ENCODE data around the gene SEMA5B.

SEMA5B gene

DNA sequence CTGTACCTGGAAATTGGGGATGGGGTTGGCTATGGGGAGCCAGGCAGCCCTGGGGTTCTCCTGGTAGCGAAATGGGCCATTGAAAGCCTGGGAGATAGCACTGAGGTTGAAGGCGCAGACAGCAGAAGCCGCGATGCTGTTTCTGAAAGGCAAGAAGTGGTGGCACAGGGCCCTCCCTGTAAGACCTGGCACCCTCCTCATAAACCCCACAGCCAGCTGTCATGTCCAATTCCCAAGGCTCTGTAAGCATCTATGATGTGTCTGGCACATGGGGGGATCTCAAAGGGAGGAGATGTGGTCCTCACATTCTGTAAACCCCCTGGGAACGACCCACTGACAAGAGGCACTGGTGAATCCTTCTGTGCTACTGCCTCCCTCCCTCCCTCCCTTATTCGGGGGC is 104.0 kb downstream of the SEMA5B start:
- DNase-seq (ENCODE audit: low spot score): no peak

DNA sequence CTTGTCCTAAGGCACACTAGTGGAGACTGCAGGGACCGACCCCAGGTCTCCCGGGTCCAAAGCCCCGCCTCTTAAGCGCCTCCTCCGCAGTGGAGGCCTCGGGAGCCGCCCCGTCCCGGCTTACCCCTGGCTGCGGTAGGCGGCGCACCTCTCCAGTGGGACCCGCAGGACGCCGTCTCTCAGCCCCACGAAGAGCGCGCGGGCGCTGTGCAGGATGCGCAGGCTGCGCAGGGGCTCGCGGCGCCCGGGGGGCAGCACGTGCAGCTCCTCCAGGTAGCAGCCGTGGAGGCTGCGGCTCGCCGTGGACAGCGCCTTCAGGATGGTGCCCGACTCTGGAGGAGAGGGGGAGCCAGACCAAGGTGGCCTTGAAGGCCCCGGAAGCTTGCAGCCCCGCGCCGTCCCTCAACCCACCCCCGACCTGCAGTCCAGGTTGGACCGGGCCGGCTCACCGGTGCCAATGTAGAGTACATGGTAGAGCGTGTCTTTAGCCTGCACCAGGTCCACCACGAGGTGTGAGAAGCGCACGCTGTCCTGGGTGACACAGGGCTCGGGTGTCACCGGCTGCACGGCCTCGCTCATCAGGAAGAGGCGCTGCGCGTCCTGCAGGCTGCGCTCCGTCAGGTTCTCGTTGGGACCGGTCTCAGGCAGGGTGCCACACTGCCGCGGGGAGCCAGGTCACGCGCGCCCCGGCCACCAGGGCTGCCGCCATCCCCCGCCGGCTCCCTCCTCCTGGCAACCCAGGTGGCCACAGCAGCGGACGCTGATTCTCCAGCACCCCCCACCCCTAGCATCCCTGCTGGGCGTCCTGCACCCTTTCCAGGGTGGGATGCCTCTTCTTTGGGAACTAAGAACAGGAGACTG is 105.5 kb downstream of the SEMA5B start:
- no peak for DNase-seq (ENCODE audit: low spot score)

GRCh38 chr3:122920986-122921385 is 106.6 kb downstream of the SEMA5B start:
- DNase-seq (ENCODE audit: low spot score): no peak

GRCh38 chr3:122919291-122919610 is 108.3 kb downstream of the SEMA5B start:
- no peak for DNase-seq (ENCODE audit: low spot score)

- peak; percentile 19 for DNase-seq (ENCODE audit: low spot score)
Measured at GRCh38 chr3:122918576-122919290, 108.8 kb downstream of the SEMA5B start.

DNA sequence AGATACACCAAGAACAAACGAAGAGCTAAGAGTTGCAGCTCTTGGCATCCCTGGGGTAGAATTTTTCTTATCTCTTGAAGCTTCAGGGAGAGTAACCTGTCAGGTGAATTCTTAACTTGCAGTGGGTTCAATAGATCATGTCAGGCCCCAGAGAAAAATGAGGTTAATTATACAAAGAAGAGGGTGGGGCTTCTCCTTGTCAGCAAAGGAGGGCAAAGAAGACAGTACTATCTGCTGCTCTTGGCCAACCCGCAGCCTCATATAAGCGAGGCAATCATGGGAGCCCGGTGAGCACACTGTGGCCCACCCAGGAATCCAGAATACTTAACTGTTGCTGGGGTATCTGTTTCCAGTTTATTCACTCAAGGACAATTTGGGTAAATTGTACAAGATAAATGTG is 110.2 kb downstream of the SEMA5B start:
- DNase-seq (ENCODE audit: low spot score): no peak

- DNase-seq (ENCODE audit: low spot score): no peak
Measured at GRCh38 chr3:122916580-122916979, 111.0 kb downstream of the SEMA5B start.

- DNase-seq (ENCODE audit: low spot score): no peak
Measured at GRCh38 chr3:122916084-122916483, 111.5 kb downstream of the SEMA5B start.

- no peak for DNase-seq (ENCODE audit: low spot score)
Measured at GRCh38 chr3:122915300-122916055, 112.1 kb downstream of the SEMA5B start.

DNA sequence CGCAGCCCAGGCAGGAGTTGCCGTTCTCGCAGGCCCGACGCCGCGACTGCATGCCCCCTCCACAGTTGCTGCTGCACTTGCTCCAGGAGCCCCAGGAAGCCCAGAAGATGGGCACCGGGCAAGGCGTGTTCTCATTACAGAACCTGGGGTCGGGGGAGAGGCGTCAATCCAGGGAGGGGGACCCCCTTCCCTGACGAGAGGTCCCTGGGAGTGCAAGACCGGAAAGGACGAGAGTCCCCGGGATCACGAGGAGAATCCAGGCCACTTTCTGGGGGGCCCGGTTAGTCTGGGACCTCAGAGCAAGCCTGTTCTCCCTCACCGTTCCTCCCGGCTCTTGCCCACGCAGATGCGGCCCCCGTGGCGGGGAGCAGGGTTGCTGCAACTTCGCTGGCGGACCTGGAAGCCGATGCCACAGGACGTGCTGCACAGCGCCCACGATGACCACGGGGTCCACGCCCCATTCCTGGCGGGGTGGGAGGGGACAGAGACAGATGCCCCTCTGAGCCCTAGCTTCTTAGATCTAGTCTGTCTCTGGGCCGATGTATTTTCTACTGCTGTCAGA is 113.9 kb downstream of the SEMA5B start:
- no peak for DNase-seq (ENCODE audit: low spot score)

GRCh38 chr3:122912772-122913538 is 114.6 kb downstream of the SEMA5B start:
- no peak for DNase-seq (ENCODE audit: low spot score)

- DNase-seq (ENCODE audit: low spot score): no peak
Measured at GRCh38 chr3:122911901-122912300, 115.7 kb downstream of the SEMA5B start.

DNA sequence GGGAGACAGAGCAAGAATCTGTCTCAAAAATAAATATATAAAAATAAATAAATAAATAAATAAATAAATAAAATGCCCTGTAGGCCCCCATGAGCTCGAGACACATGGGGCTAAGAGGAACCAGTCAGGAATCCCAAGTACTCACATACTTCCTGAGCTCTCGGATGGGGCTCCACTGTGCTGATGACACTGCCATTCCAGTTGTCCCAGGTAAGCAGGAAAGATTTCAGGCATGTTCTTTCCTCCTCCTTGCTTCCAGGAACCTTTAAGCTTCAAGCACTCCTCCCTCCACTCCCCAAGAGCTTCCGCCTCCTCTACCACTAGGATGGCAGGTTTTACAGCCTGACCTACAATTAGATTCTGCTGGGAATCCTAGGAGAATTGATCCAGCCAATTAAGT is 119.3 kb downstream of the SEMA5B start:
- DNase-seq (ENCODE audit: low spot score): no peak

GRCh38 chr3:122907471-122907870 is 120.1 kb downstream of the SEMA5B start:
- no peak for DNase-seq (ENCODE audit: low spot score)

DNA sequence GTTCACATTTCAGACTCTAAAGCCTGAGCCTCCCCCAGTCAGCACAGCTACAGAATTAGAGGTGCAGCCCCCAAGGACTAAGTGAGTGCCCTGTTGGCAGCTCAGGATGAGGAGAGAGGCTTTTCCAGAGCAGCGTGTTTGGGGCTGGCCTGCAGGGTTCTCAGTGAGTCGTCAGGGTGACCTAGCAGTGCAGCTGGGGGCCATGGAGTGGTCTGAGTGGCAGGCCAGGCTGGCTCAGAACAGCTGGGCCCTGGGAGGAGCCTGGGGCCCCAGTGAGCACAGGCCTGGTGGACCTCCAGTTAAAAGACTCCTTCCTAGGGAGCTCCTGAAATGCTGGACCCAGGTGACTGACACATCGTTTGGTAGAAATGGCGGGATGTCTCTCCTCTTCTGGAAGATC is 124.4 kb downstream of the SEMA5B start:
- DNase-seq (ENCODE audit: low spot score): no peak

DNA sequence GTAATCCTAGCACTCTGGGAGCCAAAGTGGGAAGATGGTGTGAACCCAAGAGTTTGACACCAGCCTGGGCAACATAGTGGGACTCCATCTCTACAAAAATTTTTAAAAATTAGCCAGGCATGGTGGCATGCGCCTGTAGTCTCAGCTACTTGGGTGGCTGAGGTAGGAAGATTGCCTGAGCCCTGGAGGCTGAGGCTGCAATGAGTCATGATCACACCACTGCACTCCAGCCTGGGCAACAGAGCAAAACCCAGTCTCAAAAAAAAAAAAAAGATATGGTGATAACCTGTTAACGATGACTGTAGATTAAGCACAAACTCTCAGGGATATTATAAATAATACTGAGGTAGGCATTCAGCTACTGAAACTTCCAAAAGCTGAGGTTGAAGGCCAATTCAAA is 125.2 kb downstream of the SEMA5B start:
- no peak for DNase-seq (ENCODE audit: low spot score)

DNA sequence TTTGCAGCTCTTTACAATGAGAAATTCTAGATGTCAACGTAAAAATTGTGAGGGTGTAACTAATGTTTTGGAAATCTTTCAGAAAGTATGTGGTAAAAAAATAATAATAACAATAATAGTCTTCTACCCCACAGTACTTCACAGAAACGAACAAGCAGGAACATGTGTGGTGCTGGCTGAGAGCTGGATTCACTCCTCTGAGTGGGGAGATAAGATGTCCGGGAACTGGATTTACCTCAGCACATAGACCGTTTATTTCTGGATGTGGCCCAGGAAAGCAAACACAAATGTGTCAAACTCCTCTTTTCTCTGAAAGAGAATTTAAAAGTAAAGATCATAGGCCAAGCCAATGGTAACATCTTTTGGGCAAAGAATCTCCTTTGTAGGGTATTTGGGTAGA is 129.3 kb downstream of the SEMA5B start:
- no peak for DNase-seq (ENCODE audit: low spot score)

DNA sequence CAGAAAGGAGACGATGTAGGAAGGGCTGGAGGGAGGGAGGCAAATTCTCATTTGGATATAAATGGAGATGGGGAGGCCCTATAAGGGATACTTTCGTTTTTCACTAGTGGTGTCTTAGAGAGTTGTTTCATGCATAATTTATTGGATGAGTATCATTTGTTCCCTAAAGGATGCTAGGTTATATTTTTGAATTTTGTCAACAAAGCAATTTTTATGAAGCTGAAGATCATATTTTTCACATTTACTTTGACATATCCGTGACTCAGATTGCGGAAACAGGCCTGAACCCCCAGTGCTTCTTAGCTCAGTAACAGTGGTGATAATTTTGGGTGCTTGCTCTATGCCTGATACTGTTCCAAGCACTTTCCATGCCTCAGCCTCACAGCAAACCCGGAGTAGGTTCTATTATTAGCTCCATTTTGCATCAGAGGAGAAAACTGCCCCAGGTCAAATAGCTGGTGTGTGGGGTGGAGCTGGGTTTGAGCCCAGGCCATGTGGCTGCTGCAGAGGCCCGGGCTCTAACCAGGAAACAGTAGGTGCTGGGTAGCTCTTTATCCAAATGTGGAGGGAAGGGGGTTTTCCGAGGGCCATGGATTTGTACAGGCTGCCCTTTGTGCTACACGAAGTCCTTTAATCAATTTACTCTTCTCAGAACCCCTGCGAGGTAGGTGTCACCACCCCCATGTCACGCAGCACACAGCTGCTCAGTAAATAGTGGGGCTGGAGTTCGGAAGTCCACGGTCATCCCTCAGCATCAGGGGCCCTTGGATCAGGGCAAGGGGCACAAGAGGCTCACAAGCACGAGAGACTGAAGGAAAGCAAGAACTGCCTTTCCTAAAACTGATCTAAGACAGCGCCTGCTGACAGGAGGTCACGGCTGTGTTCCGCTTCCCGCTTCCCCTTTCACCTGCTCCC is 133.6 kb downstream of the SEMA5B start:
- peak; percentile 36 for DNase-seq (ENCODE audit: low spot score)

GRCh38 chr3:122893282-122893681 is 134.3 kb downstream of the SEMA5B start:
- no peak for DNase-seq (ENCODE audit: low spot score)

DNA sequence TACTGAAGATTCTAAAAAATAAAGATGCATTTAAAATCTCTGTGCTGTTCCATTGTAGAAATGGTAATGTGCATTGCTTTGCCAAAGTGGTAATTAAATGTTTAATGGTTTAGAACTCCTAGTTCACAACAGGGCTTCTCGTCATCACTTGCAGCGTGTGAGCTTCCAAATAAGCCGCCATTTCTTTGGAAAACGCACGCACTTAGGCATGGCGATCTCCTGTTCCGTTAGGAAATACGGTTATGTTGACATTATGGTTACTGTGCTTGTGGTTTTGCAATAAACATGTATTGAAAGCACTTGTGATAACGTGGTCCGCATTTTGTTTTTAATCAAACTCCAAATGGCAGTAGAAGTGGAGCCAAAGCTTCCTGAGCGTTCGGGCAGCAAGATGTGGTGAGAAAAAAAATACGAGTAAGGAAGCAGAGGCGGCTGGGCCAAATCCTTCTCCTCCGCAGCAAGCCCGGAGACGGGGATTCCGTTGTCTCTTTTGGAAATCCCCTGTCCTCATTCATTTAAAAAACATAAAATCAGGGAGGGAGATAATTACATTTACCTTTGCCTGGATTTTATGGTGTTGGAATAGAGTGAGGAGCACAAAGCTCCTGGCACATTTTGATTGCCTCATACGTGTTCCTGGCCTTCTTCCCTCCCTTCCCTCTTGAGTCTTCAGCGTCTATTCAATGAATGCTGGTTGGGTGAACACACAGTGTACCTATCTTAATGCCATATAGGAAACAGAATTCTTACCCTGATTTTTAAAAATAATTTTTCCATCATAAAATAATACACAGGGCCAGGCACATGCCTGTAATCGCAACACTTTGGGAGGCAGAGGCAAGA is 135.2 kb downstream of the SEMA5B start:
- no peak for DNase-seq (ENCODE audit: low spot score)

All from AG08395 (cell line).